ENCODE data around the gene MS4A7. TPM values are rescaled to one million over a fixed set of nuclear protein-coding genes. Genes with fewer than 3 reads are reported as not detected.
"Not testable (repeated sequence)": the region's sequence is repeated elsewhere in the genome, so short reads cannot be mapped to it uniquely, and the experiment has no call there.

MS4A7 gene
- polyA plus RNA-seq, 1 of the 3 experiments (the other 2 are of a cell fraction), result not detected

GRCh38 chr11:60363542-60364470 lies 14.5 kb upstream of the MS4A7 start:
- DNase-seq, result peak; percentile 40
- Histone ChIP-seq H3K27me3 (ENCODE audit: insufficient read depth) (peaks cover 18% of the 10 kb centered on the region), H3K79me2 (ENCODE audit: insufficient read depth) (no peaks in the 10 kb centered on the region), H3K27ac (ENCODE audit: low read depth in 2 of 2, low read length in 1 of 2) (no peak overlapping the region), H3K9me2 (no peaks in the 10 kb centered on the region), H3K9ac (no peak overlapping the region), H4K20me1 (ENCODE audit: insufficient read depth) (no peaks in the 10 kb centered on the region), H2AFZ (ENCODE audit: low read depth) (no peak overlapping the region), H3F3A (replicated peaks; ENCODE audit: insufficient read depth) (no peaks in the 10 kb centered on the region), H3K36me3 (replicated peaks in 1 of 2; ENCODE audit: control insufficient read depth in 1 of 2, insufficient read depth in 2 of 2, low read length in 1 of 2) (no peaks in the 10 kb centered on the region), H3K4me2 (no peak overlapping the region), H3K4me1 (ENCODE audit: control insufficient read depth in 1 of 2, insufficient read depth in 2 of 2, low read depth in 1 of 2, low read length in 1 of 2) (no peaks in the 10 kb centered on the region), H3K9me3 (no peaks in the 10 kb centered on the region), H3K4me3 (ENCODE audit: low read depth in 2 of 2, low read length in 1 of 2) (no peak overlapping the region)
- ChIA-PET POLR2A (no interaction called here), CTCF (interaction anchor here (0.6 to 2.0 kb wide), 19 partner anchors 9 to 1029 kb away, joined by 3 to 21 read pairs (median 4); no protein-coding TSS in a partner anchor)
- TF ChIP-seq RAD21 (IDR thresholded peaks at IDR 0.05; ENCODE audit: low read length), result peak; percentile 61
- TF ChIP-seq FOXM1 (IDR thresholded peaks at IDR 0.05; ENCODE audit: low read depth), result no peak
- no peak for TF ChIP-seq TAF1 (IDR thresholded peaks at IDR 0.05; ENCODE audit: borderline replicate concordance, low read depth, low read length)
- TF ChIP-seq, protein P1, sequence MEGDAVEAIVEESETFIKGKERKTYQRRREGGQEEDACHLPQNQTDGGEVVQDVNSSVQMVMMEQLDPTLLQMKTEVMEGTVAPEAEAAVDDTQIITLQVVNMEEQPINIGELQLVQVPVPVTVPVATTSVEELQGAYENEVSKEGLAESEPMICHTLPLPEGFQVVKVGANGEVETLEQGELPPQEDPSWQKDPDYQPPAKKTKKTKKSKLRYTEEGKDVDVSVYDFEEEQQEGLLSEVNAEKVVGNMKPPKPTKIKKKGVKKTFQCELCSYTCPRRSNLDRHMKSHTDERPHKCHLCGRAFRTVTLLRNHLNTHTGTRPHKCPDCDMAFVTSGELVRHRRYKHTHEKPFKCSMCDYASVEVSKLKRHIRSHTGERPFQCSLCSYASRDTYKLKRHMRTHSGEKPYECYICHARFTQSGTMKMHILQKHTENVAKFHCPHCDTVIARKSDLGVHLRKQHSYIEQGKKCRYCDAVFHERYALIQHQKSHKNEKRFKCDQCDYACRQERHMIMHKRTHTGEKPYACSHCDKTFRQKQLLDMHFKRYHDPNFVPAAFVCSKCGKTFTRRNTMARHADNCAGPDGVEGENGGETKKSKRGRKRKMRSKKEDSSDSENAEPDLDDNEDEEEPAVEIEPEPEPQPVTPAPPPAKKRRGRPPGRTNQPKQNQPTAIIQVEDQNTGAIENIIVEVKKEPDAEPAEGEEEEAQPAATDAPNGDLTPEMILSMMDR (IDR thresholded peaks at IDR 0.05), result peak; percentile 73
- no peak for TF ChIP-seq RXRA (IDR thresholded peaks at IDR 0.05; ENCODE audit: borderline replicate concordance, low read depth)
- TF ChIP-seq SMC3 (IDR thresholded peaks at IDR 0.05; ENCODE audit: low read depth, low read length), result peak; percentile 72
- 6% methylated on average over 7 of the region's 7 CpGs for WGBS (ENCODE audit: low lambda C conversion rate)

GRCh38 chr11:60366262-60366904 lies 11.9 kb upstream of the MS4A7 start:
- H3K9me2 ChIP-seq; H4K20me1 ChIP-seq (ENCODE audit: insufficient read depth); H3K36me3 ChIP-seq (replicated peaks in 1 of 2; ENCODE audit: control insufficient read depth in 1 of 2, insufficient read depth in 2 of 2, low read length in 1 of 2); H3K4me3 ChIP-seq (ENCODE audit: low read depth in 2 of 2, low read length in 1 of 2); H3K79me2 ChIP-seq (ENCODE audit: insufficient read depth); H3K9me3 ChIP-seq; H3K4me2 ChIP-seq; CTCF ChIA-PET; DNase-seq; H2AFZ ChIP-seq (ENCODE audit: low read depth); H3K4me1 ChIP-seq (ENCODE audit: control insufficient read depth in 1 of 2, insufficient read depth in 2 of 2, low read depth in 1 of 2, low read length in 1 of 2); H3K9ac ChIP-seq; POLR2A ChIA-PET; H3F3A ChIP-seq (replicated peaks; ENCODE audit: insufficient read depth); H3K27ac ChIP-seq (ENCODE audit: low read depth in 2 of 2, low read length in 1 of 2): not testable (repeated sequence)
- peaks cover 18% of the 10 kb centered on the region for H3K27me3 ChIP-seq (ENCODE audit: insufficient read depth)
- WGBS (ENCODE audit: low lambda C conversion rate), result 38% methylated on average over 15 of the region's 15 CpGs

GRCh38 chr11:60367009-60367408 lies 11.3 kb upstream of the MS4A7 start:
- H3K4me2 ChIP-seq, result no peak overlapping the region
- peaks cover 18% of the 10 kb centered on the region for H3K27me3 ChIP-seq (ENCODE audit: insufficient read depth)
- WGBS (ENCODE audit: low lambda C conversion rate), result 8% methylated on average over 2 of the region's 2 CpGs
- H3K4me3 ChIP-seq (ENCODE audit: low read depth in 2 of 2, low read length in 1 of 2), result no peak overlapping the region
- H3K9me3 ChIP-seq, result no peaks in the 10 kb centered on the region
- H3K9me2 ChIP-seq, result no peaks in the 10 kb centered on the region
- TF ChIP-seq MEF2A (IDR thresholded peaks at IDR 0.05; ENCODE audit: borderline replicate concordance, low read depth) (no peak), SMC3 (IDR thresholded peaks at IDR 0.05; ENCODE audit: low read depth, low read length) (no peak), FOXJ3 (CRISPR knock-in tag; IDR thresholded peaks at IDR 0.05) (no peak), TAF1 (IDR thresholded peaks at IDR 0.05; ENCODE audit: borderline replicate concordance, low read depth, low read length) (no peak), YY1 (IDR thresholded peaks at IDR 0.05; ENCODE audit: low read depth) (no peak)
- TF ChIP-seq, protein P1 (IDR thresholded peaks at IDR 0.05), result no peak
- no peak overlapping the region for H2AFZ ChIP-seq (ENCODE audit: low read depth)
- H3F3A ChIP-seq (replicated peaks; ENCODE audit: insufficient read depth), result no peaks in the 10 kb centered on the region
- ChIA-PET POLR2A (no interaction called here), CTCF (no interaction called here)
- no peak overlapping the region for H3K9ac ChIP-seq
- no peaks in the 10 kb centered on the region for H3K79me2 ChIP-seq (ENCODE audit: insufficient read depth)
- no peaks in the 10 kb centered on the region for H3K36me3 ChIP-seq (replicated peaks in 1 of 2; ENCODE audit: control insufficient read depth in 1 of 2, insufficient read depth in 2 of 2, low read length in 1 of 2)
- no peak overlapping the region for H3K27ac ChIP-seq (ENCODE audit: low read depth in 2 of 2, low read length in 1 of 2)
- no peak for DNase-seq
- no peaks in the 10 kb centered on the region for H3K4me1 ChIP-seq (ENCODE audit: control insufficient read depth in 1 of 2, insufficient read depth in 2 of 2, low read depth in 1 of 2, low read length in 1 of 2)
- no peaks in the 10 kb centered on the region for H4K20me1 ChIP-seq (ENCODE audit: insufficient read depth)
